Stimulated activated naive B cell treated with anti-CD40 and anti-IgM and Interleukin-4, amounts not matched to agents 10 μg/mL and 1 μg/mL and 100 μg/mL, for 72 hours (primary cell): ENCODE results near the gene LRRC8D.

Experiments used
- ATAC-seq, 2 donors: fragments of 150-1000 bp; cut with Tn5 transposase; replicated peaks; 2 replicates each; pipeline ENCODE4 v1.10.0; 2021; ENCODE audit warnings: moderate library complexity in 1 of 2
- DNase-seq: peaks from one replicate; pipeline ENCODE4 v3.0.0; 2021
- H3K27ac Mint-ChIP-seq: one replicate; pipeline ENCODE4 v1.8.0; 2022; ENCODE audit warnings: mild to moderate bottlenecking, mixed read lengths
- H3K27me3 Mint-ChIP-seq, 2 donors: one replicate each; pipeline ENCODE4 v1.8.0; 2022; ENCODE audit warnings: mixed read lengths in 2 of 2
- H3K36me3 Mint-ChIP-seq, 2 donors: one replicate each; pipeline ENCODE4 v1.8.0; 2022; ENCODE audit warnings: mixed read lengths in 2 of 2, mild to moderate bottlenecking in 1 of 2
- H3K4me1 Mint-ChIP-seq, 2 donors: one replicate each; pipeline ENCODE4 v1.8.0; 2022; ENCODE audit warnings: mixed read lengths in 2 of 2, mild to moderate bottlenecking in 1 of 2
- H3K4me3 Mint-ChIP-seq, 2 donors: one replicate each; pipeline ENCODE4 v1.8.0; 2022; ENCODE audit warnings: mild to moderate bottlenecking in 2 of 2, mixed read lengths in 2 of 2, moderate library complexity in 1 of 2
- H3K9me3 Mint-ChIP-seq, 2 donors: one replicate each; pipeline ENCODE4 v1.8.0; 2022; ENCODE audit warnings: mixed read lengths in 2 of 2, mild to moderate bottlenecking in 1 of 2

Gene LRRC8D

GRCh38 chr1:89833183-89834082 lies 12.6 kb downstream of the LRRC8D start:
- Mint-ChIP-seq H3K4me1 (peaks cover 18 to 34% of the 10 kb centered on the region in 2 donors), H3K27me3 (no peaks in the 10 kb centered on the region), H3K9me3 (no peaks in the 10 kb centered on the region), H3K4me3 (no peak overlapping the region), H3K36me3 (peaks cover 9 to 10% of the 10 kb centered on the region in 2 donors), H3K27ac (no peak overlapping the region)
- ATAC-seq (no peak), DNase-seq (no peak)

GRCh38 chr1:89834083-89834704 lies 13.4 kb downstream of the LRRC8D start:
- ATAC-seq, result no peak
- Mint-ChIP-seq H3K27me3 (no peaks in the 10 kb centered on the region), H3K4me1 (peaks cover 18 to 37% of the 10 kb centered on the region in 2 donors), H3K4me3 (no peak overlapping the region), H3K36me3 (peaks cover 7 to 8% of the 10 kb centered on the region in 2 donors), H3K9me3 (no peaks in the 10 kb centered on the region), H3K27ac (no peak overlapping the region)
- no peak for DNase-seq

- H3K4me3 Mint-ChIP-seq, result no peak overlapping the region
These were observed 15.6 kb downstream of the LRRC8D start for GRCh38 chr1:89836252-89837035.

GRCh38 chr1:89837036-89837481 lies 16.2 kb downstream of the LRRC8D start:
- Mint-ChIP-seq H3K36me3 (peaks cover 8 to 10% of the 10 kb centered on the region in 2 donors), H3K27ac (peak overlapping the region; percentile 34), H3K27me3 (no peaks in the 10 kb centered on the region), H3K4me1 (peaks cover 14 to 47% of the 10 kb centered on the region in 2 donors), H3K4me3 (no peak overlapping the region), H3K9me3 (no peaks in the 10 kb centered on the region)
- no peak for ATAC-seq
- no peak for DNase-seq

More at GRCh38 chr1:89836252-89837035, 15.6 kb downstream of the LRRC8D start:
- H3K27ac Mint-ChIP-seq, result no peak overlapping the region
- H3K27me3 Mint-ChIP-seq, result no peaks in the 10 kb centered on the region
- DNase-seq, result no peak
- no peaks in the 10 kb centered on the region for H3K9me3 Mint-ChIP-seq
- no peak for ATAC-seq
- H3K36me3 Mint-ChIP-seq, result peaks cover 8 to 10% of the 10 kb centered on the region in 2 donors
- peaks cover 15 to 45% of the 10 kb centered on the region in 2 donors for H3K4me1 Mint-ChIP-seq

GRCh38 chr1:89837510-89837909 lies 16.7 kb downstream of the LRRC8D start:
- Mint-ChIP-seq H3K27me3 (no peaks in the 10 kb centered on the region), H3K4me3 (no peak overlapping the region), H3K9me3 (no peaks in the 10 kb centered on the region), H3K27ac (peak overlapping the region; percentile 34), H3K4me1 (peaks cover 17 to 51% of the 10 kb centered on the region in 2 donors), H3K36me3 (peaks cover 8 to 10% of the 10 kb centered on the region in 2 donors)
- DNase-seq, result no peak
- no peak for ATAC-seq

GRCh38 chr1:89839516-89839915 lies 18.7 kb downstream of the LRRC8D start:
- no peak overlapping the region for H3K27ac Mint-ChIP-seq
- no peak for ATAC-seq
- H3K9me3 Mint-ChIP-seq, result no peaks in the 10 kb centered on the region
- H3K27me3 Mint-ChIP-seq, result no peaks in the 10 kb centered on the region
- H3K4me3 Mint-ChIP-seq, result no peak overlapping the region
- DNase-seq, result no peak
- H3K4me1 Mint-ChIP-seq, result peaks cover 21 to 57% of the 10 kb centered on the region in 2 donors
- H3K36me3 Mint-ChIP-seq, result peaks cover 7 to 10% of the 10 kb centered on the region in 2 donors

GRCh38 chr1:89841507-89841906 lies 20.7 kb downstream of the LRRC8D start:
- ATAC-seq (no peak), DNase-seq (no peak)
- Mint-ChIP-seq H3K36me3 (peaks cover 3 to 23% of the 10 kb centered on the region in 2 donors), H3K4me1 (peaks cover 18 to 62% of the 10 kb centered on the region in 2 donors), H3K27ac (no peak overlapping the region), H3K27me3 (no peaks in the 10 kb centered on the region), H3K4me3 (no peak overlapping the region), H3K9me3 (no peaks in the 10 kb centered on the region)

GRCh38 chr1:89842567-89843272 lies 21.9 kb downstream of the LRRC8D start:
- Mint-ChIP-seq H3K4me1 (peaks cover 17 to 63% of the 10 kb centered on the region in 2 donors), H3K36me3 (peaks cover 2 to 25% of the 10 kb centered on the region in 2 donors), H3K9me3 (no peaks in the 10 kb centered on the region), H3K27me3 (no peaks in the 10 kb centered on the region), H3K27ac (peak overlapping the region; percentile 95), H3K4me3 (peak overlapping the region; percentile 92 to 98)
- DNase-seq (no peak), ATAC-seq (peak; percentile 38 to 39)

GRCh38 chr1:89843273-89844130 lies 22.7 kb downstream of the LRRC8D start:
- no peaks in the 10 kb centered on the region for H3K27me3 Mint-ChIP-seq
- peaks cover 17 to 64% of the 10 kb centered on the region in 2 donors for H3K4me1 Mint-ChIP-seq
- peaks cover 2 to 25% of the 10 kb centered on the region in 2 donors for H3K36me3 Mint-ChIP-seq
- H3K4me3 Mint-ChIP-seq, result peak overlapping the region; percentile 92 to 98
- peak; percentile 67 for DNase-seq
- H3K9me3 Mint-ChIP-seq, result no peaks in the 10 kb centered on the region
- peak; percentile 88 to 90 for ATAC-seq
- H3K27ac Mint-ChIP-seq, result peak overlapping the region; percentile 96

GRCh38 chr1:89844241-89844807 lies 23.5 kb downstream of the LRRC8D start:
- Mint-ChIP-seq H3K27ac (peak overlapping the region; percentile 96), H3K9me3 (no peaks in the 10 kb centered on the region), H3K36me3 (peaks cover 3 to 28% of the 10 kb centered on the region in 2 donors), H3K4me3 (peak overlapping the region; percentile 92 to 98), H3K27me3 (no peaks in the 10 kb centered on the region), H3K4me1 (peaks cover 17 to 60% of the 10 kb centered on the region in 2 donors)
- no peak for DNase-seq
- ATAC-seq, result peak; percentile 10 to 13

GRCh38 chr1:89844860-89845259 lies 24.0 kb downstream of the LRRC8D start:
- H3K27ac Mint-ChIP-seq, result peak overlapping the region; percentile 96
- ATAC-seq, result no peak
- H3K36me3 Mint-ChIP-seq, result peaks cover 5 to 33% of the 10 kb centered on the region in 2 donors
- H3K4me1 Mint-ChIP-seq, result peaks cover 17 to 58% of the 10 kb centered on the region in 2 donors
- no peaks in the 10 kb centered on the region for H3K27me3 Mint-ChIP-seq
- no peak for DNase-seq
- H3K4me3 Mint-ChIP-seq, result peak overlapping the region; percentile 92 to 98
- no peaks in the 10 kb centered on the region for H3K9me3 Mint-ChIP-seq

GRCh38 chr1:89847191-89847729 lies 26.4 kb downstream of the LRRC8D start:
- no peaks in the 10 kb centered on the region for H3K9me3 Mint-ChIP-seq
- ATAC-seq (peak; percentile 60 to 63), DNase-seq (peak; percentile 7)
- no peaks in the 10 kb centered on the region for H3K27me3 Mint-ChIP-seq
- H3K27ac Mint-ChIP-seq, result peak overlapping the region; percentile 70
- peaks cover 13 to 43% of the 10 kb centered on the region in 2 donors for H3K36me3 Mint-ChIP-seq
- H3K4me1 Mint-ChIP-seq, result peaks cover 21 to 50% of the 10 kb centered on the region in 2 donors
- peak overlapping the region; percentile 58 to 59 for H3K4me3 Mint-ChIP-seq
